OCI-LY1 (cell line): ENCODE measurements around the gene SNRNP200.

Experiments
- CTCF ChIP-seq: fragments of 200-600 bp; sonication (generic), shearing (Covaris generic); IDR thresholded peaks from 2 replicates; pipeline ENCODE4 v1.5.1; 2017; ENCODE audit warnings: mild to moderate bottlenecking, antibody characterized with exemption, low read length, moderate library complexity, mixed read lengths
- EZH2 ChIP-seq: fragments of 200-600 bp; sonication (generic), shearing (Covaris generic); IDR thresholded peaks from 2 replicates; pipeline ENCODE4 v1.8.0; 2017; ENCODE audit warnings: borderline replicate concordance, mixed run types, mild to moderate bottlenecking, antibody characterized with exemption, low read length, moderate library complexity, mixed read lengths

DNA sequence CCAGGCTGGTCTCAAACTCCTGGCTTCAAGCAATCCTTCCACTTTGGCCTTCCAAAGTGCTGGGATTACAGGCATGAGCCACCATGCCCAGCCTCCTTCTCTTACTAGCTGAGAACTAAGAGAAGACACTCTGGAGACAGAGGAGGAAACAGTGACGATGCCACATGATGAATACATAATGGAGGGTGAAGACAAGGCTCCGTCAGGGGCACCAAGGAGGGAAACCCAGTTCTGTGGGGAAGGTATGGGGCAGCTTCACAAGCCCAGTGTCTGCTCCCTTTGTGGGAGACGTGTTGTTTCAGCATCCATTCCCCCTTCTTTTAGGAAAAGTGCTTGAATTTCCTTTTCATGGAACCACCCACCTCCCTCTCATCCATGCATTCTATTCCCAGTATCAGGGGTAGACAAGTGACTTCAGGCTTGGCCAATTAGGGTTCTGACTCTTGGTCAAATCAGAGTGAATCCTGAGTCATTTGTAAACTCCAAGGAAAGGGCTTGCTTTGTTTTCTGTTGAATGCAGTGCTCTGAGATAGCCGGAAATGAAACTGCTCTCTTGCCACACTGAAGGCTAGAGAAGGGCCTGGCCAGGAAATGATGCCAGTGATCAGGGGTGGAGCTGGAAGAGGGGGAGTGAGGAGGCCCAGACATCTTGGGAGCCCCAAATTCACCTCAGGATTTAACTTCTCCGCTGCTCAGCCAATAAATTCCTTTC lies 63.3 kb downstream of the SNRNP200 start:
- no peak for TF ChIP-seq CTCF
- TF ChIP-seq EZH2: no peak
